LNCAP (cell line): ENCODE measurements around the gene TMEM234.

Experiments
- TF ChIP-seq, protein P1 (sequence below): fragments of 450-650 bp; IDR thresholded peaks from 2 replicates; pipeline ENCODE4 v1.5.1; 2017; ENCODE audit warnings: mild to moderate bottlenecking

TMEM234 gene

DNA sequence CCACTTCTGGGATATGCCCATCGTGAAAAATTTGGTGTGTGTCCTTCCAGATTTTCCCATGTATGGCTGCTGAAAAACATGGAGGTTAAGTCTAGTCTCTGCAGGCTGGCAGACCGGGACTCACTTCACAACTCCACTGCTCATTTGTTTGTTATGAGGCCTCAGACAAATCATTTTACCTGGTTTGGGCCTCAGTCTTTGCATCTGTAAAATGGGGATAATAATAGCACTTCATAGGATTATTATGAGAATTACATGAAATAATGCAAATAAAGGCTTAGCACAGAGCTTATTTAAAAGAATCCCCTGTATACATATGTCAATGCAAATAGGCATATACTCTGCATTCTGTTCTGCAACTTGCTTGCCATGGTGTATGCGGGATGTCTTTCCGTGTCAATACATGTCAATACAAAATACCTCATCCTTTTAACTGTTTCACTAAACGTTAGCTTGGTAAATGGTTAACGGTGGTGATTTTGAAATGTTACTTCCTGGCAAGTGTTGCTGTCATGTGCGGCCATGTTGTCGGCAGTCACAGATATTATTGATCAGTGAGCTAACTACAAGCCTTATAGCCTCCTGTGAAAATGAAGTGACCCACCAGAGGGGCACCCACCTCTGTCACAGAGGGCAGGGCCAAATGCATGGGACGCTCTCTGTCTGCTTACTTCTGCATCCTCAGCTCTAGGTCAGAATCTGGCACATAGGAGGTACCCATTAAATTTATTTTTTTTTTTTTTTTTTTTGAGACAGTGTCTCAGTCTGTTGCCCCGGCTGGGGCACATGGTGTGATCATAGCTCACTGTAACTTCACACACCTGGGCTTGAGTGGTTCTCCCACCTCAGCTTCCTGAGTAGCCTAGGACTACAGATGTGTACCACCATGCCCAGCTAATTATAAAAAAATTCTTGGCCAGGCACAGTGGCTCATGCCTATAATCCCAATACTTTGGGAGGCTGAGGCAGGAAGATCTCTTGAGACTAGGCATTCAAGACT, 33.2 kb upstream of the TMEM234 start:
- TF ChIP-seq, protein P1, sequence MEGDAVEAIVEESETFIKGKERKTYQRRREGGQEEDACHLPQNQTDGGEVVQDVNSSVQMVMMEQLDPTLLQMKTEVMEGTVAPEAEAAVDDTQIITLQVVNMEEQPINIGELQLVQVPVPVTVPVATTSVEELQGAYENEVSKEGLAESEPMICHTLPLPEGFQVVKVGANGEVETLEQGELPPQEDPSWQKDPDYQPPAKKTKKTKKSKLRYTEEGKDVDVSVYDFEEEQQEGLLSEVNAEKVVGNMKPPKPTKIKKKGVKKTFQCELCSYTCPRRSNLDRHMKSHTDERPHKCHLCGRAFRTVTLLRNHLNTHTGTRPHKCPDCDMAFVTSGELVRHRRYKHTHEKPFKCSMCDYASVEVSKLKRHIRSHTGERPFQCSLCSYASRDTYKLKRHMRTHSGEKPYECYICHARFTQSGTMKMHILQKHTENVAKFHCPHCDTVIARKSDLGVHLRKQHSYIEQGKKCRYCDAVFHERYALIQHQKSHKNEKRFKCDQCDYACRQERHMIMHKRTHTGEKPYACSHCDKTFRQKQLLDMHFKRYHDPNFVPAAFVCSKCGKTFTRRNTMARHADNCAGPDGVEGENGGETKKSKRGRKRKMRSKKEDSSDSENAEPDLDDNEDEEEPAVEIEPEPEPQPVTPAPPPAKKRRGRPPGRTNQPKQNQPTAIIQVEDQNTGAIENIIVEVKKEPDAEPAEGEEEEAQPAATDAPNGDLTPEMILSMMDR, result no peak

DNA sequence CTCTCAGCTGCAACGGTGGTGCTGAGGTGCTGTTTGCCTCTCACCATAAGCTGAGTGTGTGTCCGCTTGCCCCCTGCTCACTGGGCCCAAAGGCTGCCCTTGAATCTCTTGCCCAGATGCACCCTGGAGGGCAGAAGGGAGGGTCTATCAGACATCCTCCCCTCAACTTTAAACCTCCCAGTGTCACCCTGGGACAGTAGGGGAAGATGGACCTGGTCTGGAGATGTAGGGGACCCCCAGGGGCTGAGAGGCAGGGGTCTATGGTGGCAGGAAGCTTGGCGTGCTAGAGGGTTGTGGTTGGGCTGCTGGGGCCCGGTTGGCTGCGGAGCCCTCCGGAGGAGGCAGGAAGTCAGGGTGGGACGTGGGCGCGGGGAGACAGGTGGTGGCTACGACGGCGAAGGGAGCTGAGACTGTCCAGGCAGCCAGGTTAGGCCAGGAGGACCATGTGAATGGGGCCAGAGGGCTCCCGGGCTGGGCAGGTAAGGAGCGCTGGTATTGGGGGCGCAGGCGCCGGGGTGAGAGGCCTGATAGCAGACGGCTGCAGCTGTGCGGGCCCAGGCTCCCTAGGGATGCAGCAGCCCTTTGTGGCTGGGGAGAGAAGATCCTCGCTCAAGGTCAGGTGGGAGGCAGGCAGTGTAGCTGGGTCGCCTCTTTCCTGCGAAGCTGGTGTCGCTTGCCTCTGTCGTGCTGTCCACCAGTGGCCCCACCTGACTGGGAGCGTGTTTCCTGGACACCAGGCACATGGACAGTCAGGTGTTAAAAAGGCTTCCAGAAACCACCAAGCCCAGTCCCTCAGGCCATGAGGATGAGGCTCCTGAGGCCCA, 29.0 kb upstream of the TMEM234 start, which contains the start of gene LCK:
LCK (plus strand) TSS at position 373 of the 824 bp plus-strand sequence. CDS start 23,065 bp downstream, outside the sequence.
- TF ChIP-seq, protein P1, result no peak

DNA sequence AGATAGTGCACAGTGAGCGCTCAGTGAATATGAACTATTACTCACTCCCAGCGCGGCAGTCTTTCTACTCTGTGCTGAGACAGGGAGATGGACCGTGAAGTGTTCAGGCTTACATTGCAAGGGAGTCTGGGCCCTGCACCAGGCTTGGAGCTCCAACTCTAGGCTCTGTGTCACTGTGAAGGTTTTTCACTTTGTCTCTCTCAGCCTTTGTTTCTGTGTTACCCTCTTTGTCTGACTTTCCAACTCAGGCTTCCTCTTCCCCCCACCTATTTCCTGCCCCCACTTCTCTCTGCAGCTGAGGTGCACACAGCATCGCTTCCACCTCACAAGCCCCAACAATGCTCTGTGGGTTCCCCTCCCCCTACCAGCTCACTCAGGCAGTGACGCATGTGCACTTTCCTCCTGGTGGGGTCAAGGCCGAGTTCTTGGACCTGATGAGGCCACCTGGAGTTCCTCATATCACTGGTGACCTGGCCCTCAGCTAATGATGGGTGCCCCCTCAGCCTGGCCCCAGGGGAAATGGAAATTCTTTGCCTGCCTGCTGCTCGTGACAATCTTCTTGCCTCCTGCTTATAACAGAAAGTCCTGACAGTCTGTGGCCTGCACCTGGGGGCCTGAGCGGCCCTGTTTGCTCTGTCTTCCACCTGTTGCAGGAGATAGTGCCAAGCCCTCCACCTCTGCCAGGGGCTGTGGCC, 27.8 kb upstream of the TMEM234 start:
- TF ChIP-seq, protein P1, result no peak

- TF ChIP-seq, protein P1, result peak; percentile 57
Observed at GRCh38 chr1:32247983-32248889, 26.1 kb upstream of the TMEM234 start.

GRCh38 chr1:32247452-32247851, 25.3 kb upstream of the TMEM234 start:
- TF ChIP-seq, protein P1, result no peak

DNA sequence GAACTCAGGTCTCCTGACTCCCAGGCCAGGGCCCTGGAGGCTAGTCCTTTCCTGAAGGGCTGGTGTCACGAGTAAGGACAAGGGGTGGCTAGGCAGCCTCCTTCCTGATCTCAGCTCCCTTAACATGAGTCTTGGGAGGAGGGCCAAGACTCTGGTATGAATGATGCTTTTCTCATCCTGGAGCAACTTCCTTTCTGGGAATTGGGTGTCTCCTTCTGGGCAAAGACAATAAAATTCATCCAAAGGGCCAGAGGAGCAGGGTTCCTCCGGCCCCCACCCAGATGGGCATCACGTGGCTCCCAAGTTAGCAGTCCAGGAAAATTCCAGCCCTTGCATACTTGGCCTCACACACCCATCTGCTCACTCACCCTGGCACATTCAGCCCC, 24.7 kb upstream of the TMEM234 start, which contains the start of gene FAM167B:
FAM167B (plus strand) TSS at position 335 of the 386 bp plus-strand sequence. CDS start 200 bp downstream, outside the sequence.
- TF ChIP-seq, protein P1, result no peak
